ENCODE data around the gene COPE. TPM values are rescaled to one million over a fixed set of nuclear protein-coding genes. Genes with fewer than 3 reads are reported as not detected.
A peak's percentile ranks its signal among the peaks of the same experiment; 100 is the strongest.

Gene COPE
- total RNA-seq, 1 experiment from 2014 or later, result 310 TPM

GRCh38 chr19:18883526-18884304 lies 35.5 kb downstream of the COPE start:
- ChIA-PET POLR2A (interaction anchor here (1.5 kb wide), 1 partner anchor 12 kb away, joined by 4 read pairs; no protein-coding TSS in a partner anchor), CTCF (interaction anchor here (0.6 to 1.1 kb wide), 3 partner anchors 36 to 290 kb away, joined by 3 read pairs; no protein-coding TSS in a partner anchor)
- Mint-ChIP-seq H3K27me3 (ENCODE audit: insufficient read depth, unreplicated experiment) (no peaks in the 10 kb centered on the region), H3K9me3 (ENCODE audit: unreplicated experiment) (no peaks in the 10 kb centered on the region), H3K27ac (ENCODE audit: low read depth, unreplicated experiment) (no peak overlapping the region), H3K4me1 (ENCODE audit: insufficient read depth, unreplicated experiment) (peaks cover 10% of the 10 kb centered on the region), H3K36me3 (ENCODE audit: insufficient read depth, unreplicated experiment) (peaks cover under 1% of the 10 kb centered on the region), H3K4me3 (ENCODE audit: unreplicated experiment) (no peak overlapping the region)
- TF ChIP-seq, protein P1, sequence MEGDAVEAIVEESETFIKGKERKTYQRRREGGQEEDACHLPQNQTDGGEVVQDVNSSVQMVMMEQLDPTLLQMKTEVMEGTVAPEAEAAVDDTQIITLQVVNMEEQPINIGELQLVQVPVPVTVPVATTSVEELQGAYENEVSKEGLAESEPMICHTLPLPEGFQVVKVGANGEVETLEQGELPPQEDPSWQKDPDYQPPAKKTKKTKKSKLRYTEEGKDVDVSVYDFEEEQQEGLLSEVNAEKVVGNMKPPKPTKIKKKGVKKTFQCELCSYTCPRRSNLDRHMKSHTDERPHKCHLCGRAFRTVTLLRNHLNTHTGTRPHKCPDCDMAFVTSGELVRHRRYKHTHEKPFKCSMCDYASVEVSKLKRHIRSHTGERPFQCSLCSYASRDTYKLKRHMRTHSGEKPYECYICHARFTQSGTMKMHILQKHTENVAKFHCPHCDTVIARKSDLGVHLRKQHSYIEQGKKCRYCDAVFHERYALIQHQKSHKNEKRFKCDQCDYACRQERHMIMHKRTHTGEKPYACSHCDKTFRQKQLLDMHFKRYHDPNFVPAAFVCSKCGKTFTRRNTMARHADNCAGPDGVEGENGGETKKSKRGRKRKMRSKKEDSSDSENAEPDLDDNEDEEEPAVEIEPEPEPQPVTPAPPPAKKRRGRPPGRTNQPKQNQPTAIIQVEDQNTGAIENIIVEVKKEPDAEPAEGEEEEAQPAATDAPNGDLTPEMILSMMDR (IDR thresholded peaks at IDR 0.05; ENCODE audit: unreplicated experiment), result no peak
- no TSS peak for BruUV-seq (replicated peaks)
- intact Hi-C loops (cut with micrococcal nuclease), result no loop called here
- no peak for DNase-seq (ENCODE audit: unreplicated experiment)

- intact Hi-C loops (cut with micrococcal nuclease), result no loop called here
- no peaks in the 10 kb centered on the region for H3K27me3 Mint-ChIP-seq (ENCODE audit: insufficient read depth, unreplicated experiment)
- BruUV-seq (replicated peaks), result no TSS peak
- no peaks in the 10 kb centered on the region for H3K9me3 Mint-ChIP-seq (ENCODE audit: unreplicated experiment)
- ChIA-PET POLR2A (interaction anchor here (0.7 kb wide), 1 partner anchor 149 kb away, joined by 5 read pairs; no protein-coding TSS in a partner anchor), CTCF (interaction anchor here (0.7 to 2.2 kb wide), 2 partner anchors 15 to 38 kb away, joined by 4 to 15 read pairs; no protein-coding TSS in a partner anchor)
- peaks cover 13% of the 10 kb centered on the region for H3K36me3 Mint-ChIP-seq (ENCODE audit: insufficient read depth, unreplicated experiment)
- H3K4me1 Mint-ChIP-seq (ENCODE audit: insufficient read depth, unreplicated experiment), result peaks cover 10% of the 10 kb centered on the region
- TF ChIP-seq, protein P1 (IDR thresholded peaks at IDR 0.05; ENCODE audit: unreplicated experiment), result no peak
- H3K27ac Mint-ChIP-seq (ENCODE audit: low read depth, unreplicated experiment), result no peak overlapping the region
- H3K4me3 Mint-ChIP-seq (ENCODE audit: unreplicated experiment), result no peak overlapping the region
- DNase-seq (ENCODE audit: unreplicated experiment), result no peak
Observed at GRCh38 chr19:18881491-18881890, 37.7 kb downstream of the COPE start.

DNA sequence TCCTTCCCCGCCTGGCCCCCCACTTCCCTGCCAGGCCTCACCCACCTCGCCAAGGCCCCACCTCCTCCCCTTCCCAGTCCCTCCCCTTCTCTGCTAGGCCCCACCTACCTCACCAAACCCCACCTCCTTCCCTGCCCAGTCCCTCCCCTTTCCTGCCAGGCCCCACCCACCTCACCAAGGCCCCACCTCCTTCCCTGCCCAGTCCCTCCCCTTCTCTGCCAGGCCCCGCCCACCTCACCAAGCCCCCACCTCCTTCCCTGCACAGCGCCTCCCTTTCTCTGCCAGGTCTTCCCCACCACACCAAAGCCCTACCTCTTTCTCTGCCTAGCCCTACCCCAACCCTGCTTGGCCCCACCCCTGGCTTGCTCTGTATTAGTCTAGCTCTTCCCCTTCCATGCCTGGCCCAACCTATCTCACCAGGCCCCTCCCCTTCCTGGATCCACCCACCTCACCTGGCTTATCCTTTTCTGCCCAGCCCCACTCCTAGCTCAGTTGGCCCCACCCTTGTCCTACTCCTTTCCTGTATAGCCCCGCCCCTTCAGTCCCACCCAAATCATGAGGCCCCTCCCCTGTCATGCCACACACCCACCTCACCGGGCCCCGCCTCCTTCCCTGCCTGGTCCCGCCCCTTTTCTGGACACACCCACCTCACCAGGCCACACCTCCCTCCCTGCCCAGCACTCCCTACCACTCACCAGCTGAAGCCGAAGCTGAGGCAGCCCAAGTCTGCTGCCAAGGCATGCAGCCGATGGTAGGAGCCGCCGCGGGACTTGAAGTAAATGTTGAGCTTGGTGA lies 39.4 kb downstream of the COPE start:
- H3K4me3 Mint-ChIP-seq (ENCODE audit: unreplicated experiment), result no peak overlapping the region
- CTCF ChIA-PET, result interaction anchor here (0.5 to 2.2 kb wide), 4 partner anchors 13 to 107 kb away, joined by 3 to 15 read pairs (median 4); no protein-coding TSS in a partner anchor
- intact Hi-C loops (cut with micrococcal nuclease), result no loop called here
- TF ChIP-seq, protein P1 (IDR thresholded peaks at IDR 0.05; ENCODE audit: unreplicated experiment), result no peak
- H3K27ac Mint-ChIP-seq (ENCODE audit: low read depth, unreplicated experiment), result no peak overlapping the region
- POLR2A ChIA-PET, result interaction anchor here (0.5 kb wide), 1 partner anchor 207 kb away, joined by 4 read pairs; no protein-coding TSS in a partner anchor
- no peaks in the 10 kb centered on the region for H3K27me3 Mint-ChIP-seq (ENCODE audit: insufficient read depth, unreplicated experiment)
- H3K4me1 Mint-ChIP-seq (ENCODE audit: insufficient read depth, unreplicated experiment), result peaks cover 10% of the 10 kb centered on the region
- H3K9me3 Mint-ChIP-seq (ENCODE audit: unreplicated experiment), result no peaks in the 10 kb centered on the region
- peak; percentile 47 for DNase-seq (ENCODE audit: unreplicated experiment)
- BruUV-seq (replicated peaks), result no TSS peak
- H3K36me3 Mint-ChIP-seq (ENCODE audit: insufficient read depth, unreplicated experiment), result peaks cover 24% of the 10 kb centered on the region

Measured in MCF 10A (cell line).